CD4-positive, alpha-beta T cell (primary cell): ENCODE data around the gene TSPO2. TPM values are rescaled to one million over a fixed set of nuclear protein-coding genes. Genes with fewer than 3 reads are reported as not detected.
A peak's percentile ranks its signal among the peaks of the same experiment; 100 is the strongest.

ENCODE experiments used
- ATAC-seq: fragments of 200-7000 bp; cut with Tn5 transposase; one replicate; pipeline ENCODE4 v1.10.0; 2022; ENCODE audit warnings: mild to moderate bottlenecking; ENCODE audit not compliant: poor library complexity
- CTCF ChIA-PET: fragments of 350-600 bp; sonication (Branson Sonifier 250); formaldehyde crosslinking; loops from one replicate; lab custom pipeline; 2021; ENCODE audit warnings: antibody characterized with exemption, inconsistent platforms; lab: Charles Lee
- POLR2A ChIA-PET: fragments of 350-600 bp; sonication (Branson Sonifier 250); formaldehyde crosslinking; loops from one replicate; lab custom pipeline; 2021; ENCODE audit warnings: antibody characterized with exemption, inconsistent platforms; lab: Charles Lee
- DNase-seq, 14 experiments: peaks; one replicate each; pipeline ENCODE4 v3.0.0-alpha.2; 2013 to 2020; ENCODE audit warnings: mixed read lengths in 2 of 14
- H3K27ac ChIP-seq, 2 donors: one replicate each; pipeline versions ENCODE4 v1.5.1 to v1.7.0; 2013; ENCODE audit warnings: low read length in 2 of 2, low read depth in 1 of 2, mild to moderate bottlenecking in 1 of 2
- H3K27me3 ChIP-seq, 2 experiments: 1 replicate in 1 of 2; 2 replicates in 1 of 2; pipeline versions ENCODE4 v1.6.1 to v1.7.0; 2013; ENCODE audit warnings: low read length in 2 of 2, control low read depth in 1 of 2, mild to moderate bottlenecking in 1 of 2, moderate library complexity in 1 of 2; ENCODE audit not compliant: insufficient read depth in 2 of 2, control insufficient read depth in 1 of 2
- H3K36me3 ChIP-seq: one replicate; pipeline ENCODE4 v1.6.1; 2013; ENCODE audit warnings: low read length, control low read depth; ENCODE audit not compliant: insufficient read depth
- H3K4me1 ChIP-seq: one replicate; pipeline ENCODE4 v1.6.1; 2013; ENCODE audit warnings: low read length, control low read depth; ENCODE audit not compliant: insufficient read depth
- H3K4me3 ChIP-seq: one replicate; pipeline ENCODE4 v1.5.1; 2013; ENCODE audit warnings: mild to moderate bottlenecking, low read length, moderate library complexity
- H3K9me3 ChIP-seq, 2 experiments: 1 replicate in 1 of 2; 2 replicates in 1 of 2; pipeline versions ENCODE4 v1.6.1 to v1.7.0; 2013; ENCODE audit warnings: low read length in 2 of 2, mild to moderate bottlenecking in 2 of 2, control low read depth in 1 of 2, moderate library complexity in 1 of 2; ENCODE audit not compliant: control insufficient read depth in 1 of 2, insufficient read depth in 1 of 2
- H3K27ac Mint-ChIP-seq: one replicate; pipeline ENCODE4 v1.8.0; 2020; ENCODE audit warnings: mixed read lengths
- H3K27me3 Mint-ChIP-seq: one replicate; pipeline ENCODE4 v1.8.0; 2021; ENCODE audit warnings: mixed read lengths
- H3K36me3 Mint-ChIP-seq: one replicate; pipeline ENCODE4 v1.8.0; 2021; ENCODE audit warnings: low read depth, mixed read lengths
- H3K4me1 Mint-ChIP-seq: one replicate; pipeline ENCODE4 v1.8.0; 2021; ENCODE audit warnings: low read depth, mixed read lengths
- H3K4me3 Mint-ChIP-seq: one replicate; pipeline ENCODE4 v1.8.0; 2020; ENCODE audit warnings: mild to moderate bottlenecking, mixed read lengths
- H3K9me3 Mint-ChIP-seq: one replicate; pipeline ENCODE4 v1.8.0; 2020; ENCODE audit warnings: mixed read lengths
- intact Hi-C, 2 experiments: fragments of 100-400 bp; cut with DNase I in 1 of 2; cut with micrococcal nuclease in 1 of 2; formaldehyde crosslinking; loops; one replicate each; pipeline versions ENCODE4 v1.15.1 to v1.9.0; 2023 to 2025; cut with DNase I, micrococcal nuclease
- total RNA-seq, 174 experiments: library from RNA in 2 of 174; stranded (reverse) in 2 of 174; gene quantifications; one replicate each; pipeline ENCODE4 v1.2.3 and lab custom pipeline; 2021 to 2026
- TF ChIP-seq, protein P1 (sequence below): fragments of 200-600 bp; IDR thresholded peaks from one replicate; pipeline ENCODE4 v1.8.0; 2022; ENCODE audit warnings: antibody characterized with exemption, mild to moderate bottlenecking

The TSPO2 gene
- total RNA-seq, 2 experiments from 2014 or later, result not detected

- POLR2A ChIA-PET, result interaction anchor here (0.9 to 2.5 kb wide), 7 partner anchors 8 to 279 kb away, joined by 3 to 25 read pairs (median 6); partner anchors contain the start of genes APOBEC2, NFYA, OARD1 and TREML2
- H3K4me3 ChIP-seq, result peak overlapping the region; percentile 78
- no peaks in the 10 kb centered on the region for H3K27me3 ChIP-seq
- no peaks in the 10 kb centered on the region for H3K36me3 Mint-ChIP-seq
- H3K4me3 Mint-ChIP-seq, result peak overlapping the region; percentile 88
- ATAC-seq (peak; percentile 86), DNase-seq (peak; percentile 49 to 85 (median 66))
- H3K27ac Mint-ChIP-seq, result peak overlapping the region; percentile 75
- peak overlapping the region in 1 of 2 donors; percentile 59 for H3K27ac ChIP-seq
- peaks cover 33% of the 10 kb centered on the region for H3K4me1 Mint-ChIP-seq
- H3K9me3 Mint-ChIP-seq, result no peaks in the 10 kb centered on the region
- H3K9me3 ChIP-seq, result no peaks in the 10 kb centered on the region
- CTCF ChIA-PET, result interaction anchor here (0.6 to 2.0 kb wide), 17 partner anchors 9 to 1666 kb away, joined by 3 to 9 read pairs (median 4); partner anchors contain the start of genes NFYA, OARD1 and UNC5CL
- TF ChIP-seq, protein P1, sequence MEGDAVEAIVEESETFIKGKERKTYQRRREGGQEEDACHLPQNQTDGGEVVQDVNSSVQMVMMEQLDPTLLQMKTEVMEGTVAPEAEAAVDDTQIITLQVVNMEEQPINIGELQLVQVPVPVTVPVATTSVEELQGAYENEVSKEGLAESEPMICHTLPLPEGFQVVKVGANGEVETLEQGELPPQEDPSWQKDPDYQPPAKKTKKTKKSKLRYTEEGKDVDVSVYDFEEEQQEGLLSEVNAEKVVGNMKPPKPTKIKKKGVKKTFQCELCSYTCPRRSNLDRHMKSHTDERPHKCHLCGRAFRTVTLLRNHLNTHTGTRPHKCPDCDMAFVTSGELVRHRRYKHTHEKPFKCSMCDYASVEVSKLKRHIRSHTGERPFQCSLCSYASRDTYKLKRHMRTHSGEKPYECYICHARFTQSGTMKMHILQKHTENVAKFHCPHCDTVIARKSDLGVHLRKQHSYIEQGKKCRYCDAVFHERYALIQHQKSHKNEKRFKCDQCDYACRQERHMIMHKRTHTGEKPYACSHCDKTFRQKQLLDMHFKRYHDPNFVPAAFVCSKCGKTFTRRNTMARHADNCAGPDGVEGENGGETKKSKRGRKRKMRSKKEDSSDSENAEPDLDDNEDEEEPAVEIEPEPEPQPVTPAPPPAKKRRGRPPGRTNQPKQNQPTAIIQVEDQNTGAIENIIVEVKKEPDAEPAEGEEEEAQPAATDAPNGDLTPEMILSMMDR, result peak; percentile 100
- H3K4me1 ChIP-seq, result peaks cover 23% of the 10 kb centered on the region
- intact Hi-C loops, result loop anchor here (1.0 to 5.0 kb wide), 4 partner anchors 22 to 1681 kb away; no protein-coding TSS in a partner anchor
- no peaks in the 10 kb centered on the region for H3K36me3 ChIP-seq
- no peaks in the 10 kb centered on the region for H3K27me3 Mint-ChIP-seq
Measured at GRCh38 chr6:41027799-41028560, 14.3 kb upstream of the TSPO2 start.

DNA sequence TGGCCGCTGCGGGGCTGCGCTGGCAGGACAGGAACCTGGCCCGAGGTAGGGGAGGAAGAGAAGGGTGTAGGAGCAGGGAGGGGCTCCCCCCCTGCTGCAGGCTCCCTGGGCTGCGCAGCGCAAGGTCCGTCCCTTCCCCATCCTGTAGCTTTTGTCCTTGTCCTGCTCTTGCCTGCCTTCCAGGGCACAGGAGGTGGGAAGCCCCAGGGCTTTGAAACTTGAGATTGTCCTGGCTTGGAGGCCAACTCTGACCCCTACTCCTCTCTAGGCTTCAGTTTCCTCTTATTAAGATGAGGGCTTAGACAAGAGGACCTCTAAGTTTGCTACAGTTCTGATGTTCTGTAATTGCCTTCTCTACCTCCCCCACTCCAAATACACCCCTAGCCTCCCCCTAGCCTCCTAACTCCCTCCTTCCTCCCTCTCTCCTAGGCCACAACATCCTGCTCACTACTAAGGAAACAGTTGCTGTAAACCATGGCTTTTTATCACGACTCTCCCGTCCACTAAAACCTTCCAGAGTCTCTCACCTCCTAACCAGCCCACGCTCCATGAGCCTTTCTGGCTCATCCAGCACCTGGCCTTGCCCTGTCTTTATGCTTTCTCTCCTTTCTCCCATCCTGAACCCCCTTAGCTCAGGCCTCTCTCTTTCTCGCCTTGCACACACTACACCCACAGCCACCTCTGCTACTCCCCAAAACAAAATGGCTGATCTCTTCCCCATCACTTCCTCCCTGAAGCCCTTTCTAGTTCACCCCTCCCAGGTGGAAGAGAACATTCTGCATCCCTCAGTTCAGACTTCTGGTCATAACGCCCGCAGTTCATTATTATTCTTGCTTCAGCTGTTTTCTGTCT lies 13.5 kb upstream of the TSPO2 start:
- peaks cover 33% of the 10 kb centered on the region for H3K4me1 Mint-ChIP-seq
- H3K27ac Mint-ChIP-seq, result peak overlapping the region; percentile 75
- ATAC-seq (no peak), DNase-seq (peak in 1 of 14 experiments; percentile 17)
- no peaks in the 10 kb centered on the region for H3K27me3 Mint-ChIP-seq
- Histone ChIP-seq H3K27me3 (no peaks in the 10 kb centered on the region), H3K9me3 (no peaks in the 10 kb centered on the region), H3K4me1 (peaks cover 23% of the 10 kb centered on the region), H3K27ac (peak overlapping the region in 1 of 2 donors; percentile 55), H3K4me3 (peak overlapping the region; percentile 78), H3K36me3 (no peaks in the 10 kb centered on the region)
- H3K4me3 Mint-ChIP-seq, result peak overlapping the region; percentile 88
- H3K36me3 Mint-ChIP-seq, result no peaks in the 10 kb centered on the region
- TF ChIP-seq, protein P1, result no peak
- POLR2A ChIA-PET, result interaction anchor here (1.0 to 2.5 kb wide), 7 partner anchors 8 to 172 kb away, joined by 3 to 25 read pairs (median 6); partner anchors contain the start of genes APOBEC2, NFYA, OARD1 and TREML2
- intact Hi-C loops, result loop anchor here in 1 of 2 experiments (1.0 to 5.0 kb wide), 4 partner anchors 22 to 1681 kb away; no protein-coding TSS in a partner anchor
- H3K9me3 Mint-ChIP-seq, result no peaks in the 10 kb centered on the region
- CTCF ChIA-PET, result interaction anchor here (0.5 to 2.0 kb wide), 17 partner anchors 8 to 1667 kb away, joined by 3 to 9 read pairs (median 4); partner anchors contain the start of genes NFYA, OARD1 and UNC5CL

DNA sequence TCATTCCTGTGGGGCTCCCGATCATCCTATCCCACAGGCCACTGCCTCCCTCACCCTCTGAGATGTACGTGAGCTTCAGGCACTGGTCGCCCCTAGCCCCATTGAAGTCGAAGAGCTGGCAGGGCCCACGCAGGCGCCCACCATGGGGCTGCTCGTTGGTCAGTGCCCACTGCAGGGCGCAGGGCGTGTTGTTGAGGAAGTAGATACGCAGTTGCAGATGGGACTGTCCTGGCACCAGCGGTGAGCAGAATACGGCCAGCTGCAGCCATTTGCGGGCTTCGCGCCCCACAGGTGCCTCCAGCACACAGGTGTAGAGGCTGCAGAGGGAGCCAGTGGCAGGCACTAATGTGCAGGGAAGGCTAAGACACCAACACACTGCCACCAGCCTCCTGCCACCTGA lies 9.4 kb upstream of the TSPO2 start:
- Histone ChIP-seq H3K9me3 (no peaks in the 10 kb centered on the region), H3K4me1 (peaks cover 16% of the 10 kb centered on the region), H3K27ac (no peak overlapping the region), H3K4me3 (no peak overlapping the region), H3K36me3 (no peaks in the 10 kb centered on the region), H3K27me3 (no peaks in the 10 kb centered on the region)
- DNase-seq (no peak), ATAC-seq (no peak)
- TF ChIP-seq, protein P1, result no peak
- POLR2A ChIA-PET, result no interaction called here
- Mint-ChIP-seq H3K9me3 (no peaks in the 10 kb centered on the region), H3K27ac (no peak overlapping the region), H3K27me3 (no peaks in the 10 kb centered on the region), H3K4me1 (peaks cover 19% of the 10 kb centered on the region), H3K36me3 (no peaks in the 10 kb centered on the region), H3K4me3 (no peak overlapping the region)
- CTCF ChIA-PET, result no interaction called here
- intact Hi-C loops, result loop anchor here in 1 of 2 experiments (10.0 kb wide), 1 partner anchor 1168 kb away; no protein-coding TSS in a partner anchor
